ENCODE measurements around the gene ZBTB8B.
"Not testable (repeated sequence)": the region's sequence is repeated elsewhere in the genome, so short reads cannot be mapped to it uniquely, and the experiment has no call there.

Gene ZBTB8B

GRCh38 chr1:32464191-32464715, 619 bp upstream of the ZBTB8B start:
- DNase-seq (ENCODE audit: extremely low read depth, low read depth), result no peak
- TF ChIP-seq CTCF (IDR thresholded peaks at IDR 0.05; ENCODE audit: low read depth, low read length), result no peak

GRCh38 chr1:32465578-32465933, 684 bp downstream of the ZBTB8B start:
- no peak for TF ChIP-seq CTCF (IDR thresholded peaks at IDR 0.05; ENCODE audit: low read depth, low read length)
- no peak for DNase-seq (ENCODE audit: extremely low read depth, low read depth)

GRCh38 chr1:32466761-32467160, 1.9 kb downstream of the ZBTB8B start:
- DNase-seq (ENCODE audit: extremely low read depth, low read depth), result no peak
- no peak for TF ChIP-seq CTCF (IDR thresholded peaks at IDR 0.05; ENCODE audit: low read depth, low read length)

- TF ChIP-seq CTCF (IDR thresholded peaks at IDR 0.05; ENCODE audit: low read depth, low read length), result no peak
- no peak for DNase-seq (ENCODE audit: extremely low read depth, low read depth)
These were observed 3.9 kb downstream of the ZBTB8B start for GRCh38 chr1:32468791-32469190.

GRCh38 chr1:32470431-32470830, 5.6 kb downstream of the ZBTB8B start:
- TF ChIP-seq CTCF (IDR thresholded peaks at IDR 0.05; ENCODE audit: low read depth, low read length), result no peak
- no peak for DNase-seq (ENCODE audit: extremely low read depth, low read depth)

GRCh38 chr1:32470991-32471694, 6.3 kb downstream of the ZBTB8B start:
- TF ChIP-seq CTCF (IDR thresholded peaks at IDR 0.05; ENCODE audit: low read depth, low read length), result no peak; the same call in 1 of the 2 replicates
- no peak for DNase-seq (ENCODE audit: extremely low read depth, low read depth)

GRCh38 chr1:32471695-32472362, 7.0 kb downstream of the ZBTB8B start:
- no peak for TF ChIP-seq CTCF (IDR thresholded peaks at IDR 0.05; ENCODE audit: low read depth, low read length)

GRCh38 chr1:32472966-32473365, 8.1 kb downstream of the ZBTB8B start:
- not testable (repeated sequence) for DNase-seq (ENCODE audit: extremely low read depth, low read depth)

More at GRCh38 chr1:32471695-32472362, 7.0 kb downstream of the ZBTB8B start:
- no peak for DNase-seq (ENCODE audit: extremely low read depth, low read depth)

Measured in AG09319 (cell line).